Endodermal cell (in vitro differentiated cells): ENCODE results near the gene DCPS. TPM values are rescaled to one million over a fixed set of nuclear protein-coding genes. Genes with fewer than 3 reads are reported as not detected.

Source experiments
- DNase-seq: peaks from one replicate; pipeline ENCODE4 v3.0.0-alpha.2; 2017
- H3K27ac ChIP-seq: 2 replicates; pipeline ENCODE4 v1.5.1; 2013; ENCODE audit warnings: mild to moderate bottlenecking, low read depth, low read length, moderate library complexity
- H3K27me3 ChIP-seq: 2 replicates; pipeline ENCODE4 v1.6.1; 2013; ENCODE audit warnings: mild to moderate bottlenecking, low read length, moderate library complexity; ENCODE audit not compliant: insufficient read depth, control insufficient read depth, poor library complexity, severe bottlenecking
- H3K36me3 ChIP-seq: 2 replicates; pipeline ENCODE4 v1.7.0; 2013; ENCODE audit warnings: mild to moderate bottlenecking, low read length, moderate library complexity; ENCODE audit not compliant: control insufficient read depth, insufficient read depth
- H3K4me1 ChIP-seq: one replicate; pipeline ENCODE4 v1.7.0; 2013; ENCODE audit warnings: low read length; ENCODE audit not compliant: control insufficient read depth, insufficient read depth
- H3K4me3 ChIP-seq: 2 replicates; pipeline ENCODE4 v1.5.1; 2013; ENCODE audit warnings: mild to moderate bottlenecking, low read length, moderate library complexity
- H3K9ac ChIP-seq: 2 replicates; pipeline ENCODE4 v1.6.1; 2013; ENCODE audit warnings: mild to moderate bottlenecking, low read length, moderate library complexity; ENCODE audit not compliant: poor library complexity, severe bottlenecking; ENCODE audit errors: extremely low read depth
- H3K9me3 ChIP-seq: 2 replicates; pipeline ENCODE4 v1.6.1; 2013; ENCODE audit warnings: mild to moderate bottlenecking, low read length, moderate library complexity; ENCODE audit not compliant: control insufficient read depth
- H3K27ac Mint-ChIP-seq: 2 replicates; pipeline ENCODE4 v1.8.0; 2020; ENCODE audit warnings: mixed read lengths
- H3K27me3 Mint-ChIP-seq: 2 replicates; pipeline ENCODE4 v1.8.0; 2021; ENCODE audit warnings: mild to moderate bottlenecking, mixed read lengths; ENCODE audit not compliant: insufficient read depth
- H3K36me3 Mint-ChIP-seq: 2 replicates; pipeline ENCODE4 v1.8.0; 2020; ENCODE audit warnings: low read depth, mixed read lengths
- H3K4me1 Mint-ChIP-seq: 2 replicates; pipeline ENCODE4 v1.8.0; 2020; ENCODE audit warnings: mixed read lengths
- H3K4me3 Mint-ChIP-seq: 2 replicates; pipeline ENCODE4 v1.8.0; 2020; ENCODE audit warnings: mild to moderate bottlenecking, moderate library complexity, mixed read lengths
- H3K9me3 Mint-ChIP-seq: 2 replicates; pipeline ENCODE4 v1.8.0; 2020; ENCODE audit warnings: mild to moderate bottlenecking, mixed read lengths
- CTCF ChIP-seq: fragments of 200-600 bp; sonication (generic); conservative IDR thresholded peaks from 2 replicates; pipeline ENCODE4 v1.5.0; 2021; ENCODE audit warnings: antibody characterized with exemption, mild to moderate bottlenecking
- WGBS, 2 experiments: methylation state at CpG; one replicate each; pipeline versions ENCODE4 v1.1.5 to v1.1.7; 2013; ENCODE audit warnings: missing lambda C conversion rate in 2 of 2, mixed read lengths in 1 of 2; ENCODE audit not compliant: insufficient coverage in 1 of 2, insufficient read length in 1 of 2; 5-methylcytosine and 5-hydroxymethylcytosine counted together
- total RNA-seq, 2 donors: library from RNA; stranded (reverse); fragmentation: NEBNext Ultra II Directional in 1 of 2; extraction: Animal tissue kit (Norgen Biotek cat#: 25700) in 1 of 2; gene quantifications; 2 replicates in 1 of 2; 3 replicates in 1 of 2; pipeline ENCODE4 v1.2.1, GENCODE V29; 2021

The DCPS gene
- total RNA-seq, 2 donors from 2014 or later: 19.0 to 22.6 TPM

GRCh38 chr11:126280595-126280994 is 23.3 kb upstream of the DCPS start:
- Mint-ChIP-seq H3K4me3 (no peak overlapping the region), H3K27me3 (peaks cover 1% of the 10 kb centered on the region), H3K36me3 (peaks cover 18% of the 10 kb centered on the region), H3K4me1 (peaks cover 10% of the 10 kb centered on the region), H3K27ac (no peak overlapping the region), H3K9me3 (no peaks in the 10 kb centered on the region)
- TF ChIP-seq CTCF: no peak
- Histone ChIP-seq H3K4me3 (no peak overlapping the region), H3K9ac (no peak overlapping the region), H3K9me3 (no peaks in the 10 kb centered on the region), H3K36me3 (peaks cover 14% of the 10 kb centered on the region), H3K27me3 (peaks cover 4% of the 10 kb centered on the region), H3K4me1 (no peaks in the 10 kb centered on the region), H3K27ac (no peak overlapping the region)
- no peak for DNase-seq
- 94 to 97% methylated on average over 5 of the region's 5 CpGs for WGBS, 2 experiments

DNA sequence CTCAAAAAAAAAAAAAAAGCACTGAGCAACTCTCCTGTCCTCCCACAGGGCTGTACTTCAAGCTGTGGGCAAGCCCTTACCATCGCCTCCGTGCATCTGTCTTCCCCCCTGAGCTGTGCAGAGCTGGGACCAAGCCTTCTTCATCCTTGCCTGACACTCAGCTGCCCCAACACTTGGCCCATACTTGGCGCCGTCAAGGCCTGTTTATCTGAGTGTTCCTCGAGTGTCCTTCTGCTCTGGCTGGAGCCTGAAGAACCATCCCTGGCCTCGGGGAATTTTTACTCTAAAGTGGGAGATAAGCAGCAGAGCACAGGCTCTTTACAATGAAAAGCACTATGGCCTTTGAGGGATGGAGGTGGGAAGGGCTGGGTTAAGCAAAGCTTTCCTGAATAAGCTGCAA is 22.6 kb upstream of the DCPS start:
- no peak for TF ChIP-seq CTCF
- DNase-seq: no peak
- Mint-ChIP-seq H3K9me3 (no peaks in the 10 kb centered on the region), H3K4me1 (peaks cover 10% of the 10 kb centered on the region), H3K27ac (no peak overlapping the region), H3K27me3 (peaks cover 1% of the 10 kb centered on the region), H3K36me3 (peaks cover 13% of the 10 kb centered on the region), H3K4me3 (no peak overlapping the region)
- H3K4me1 ChIP-seq: no peaks in the 10 kb centered on the region
- H3K36me3 ChIP-seq: peaks cover 7% of the 10 kb centered on the region
- H3K27ac ChIP-seq: no peak overlapping the region
- no peaks in the 10 kb centered on the region for H3K9me3 ChIP-seq
- H3K27me3 ChIP-seq: peaks cover 4% of the 10 kb centered on the region
- WGBS, 2 experiments: 89 to 93% methylated on average over 3 to 6 of the region's 6 CpGs
- H3K9ac ChIP-seq: no peak overlapping the region
- H3K4me3 ChIP-seq: no peak overlapping the region

DNA sequence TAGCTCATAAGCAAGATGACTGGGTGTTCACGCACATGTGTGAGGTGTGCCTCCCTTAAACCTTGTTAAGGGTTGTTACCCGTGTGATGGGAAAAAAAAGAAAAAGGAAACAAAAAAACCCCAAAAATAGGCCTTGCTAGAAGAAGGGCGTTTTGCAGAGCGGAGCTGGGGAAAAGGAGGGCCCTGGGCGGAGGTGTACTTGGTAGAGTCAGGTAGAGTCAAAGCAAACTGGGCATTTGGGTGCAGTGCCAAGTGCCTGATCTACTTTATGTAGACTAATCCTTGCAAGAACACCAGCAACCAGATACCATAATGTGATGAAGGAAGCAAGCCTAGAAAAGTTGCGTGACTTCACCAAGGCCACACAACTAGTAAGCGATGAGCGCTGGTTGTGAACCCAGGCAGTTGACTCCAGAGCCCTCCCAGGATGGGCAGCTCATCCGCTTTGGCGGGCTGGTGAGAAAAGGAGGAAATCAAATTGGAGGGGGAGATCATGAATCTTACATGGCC is 22.1 kb upstream of the DCPS start:
- peaks cover 1% of the 10 kb centered on the region for H3K27me3 Mint-ChIP-seq
- Histone ChIP-seq H3K9ac (no peak overlapping the region), H3K27me3 (peaks cover 4% of the 10 kb centered on the region), H3K9me3 (no peaks in the 10 kb centered on the region), H3K36me3 (peaks cover 6% of the 10 kb centered on the region), H3K27ac (no peak overlapping the region), H3K4me3 (no peak overlapping the region), H3K4me1 (no peaks in the 10 kb centered on the region)
- DNase-seq: no peak
- no peak for TF ChIP-seq CTCF
- H3K4me1 Mint-ChIP-seq: peaks cover 10% of the 10 kb centered on the region
- peaks cover 13% of the 10 kb centered on the region for H3K36me3 Mint-ChIP-seq
- H3K9me3 Mint-ChIP-seq: no peaks in the 10 kb centered on the region
- 95 to 97% methylated on average over 8 to 10 of the region's 10 CpGs for WGBS, 2 experiments
- H3K4me3 Mint-ChIP-seq: peak overlapping the region; percentile 78
- H3K27ac Mint-ChIP-seq: no peak overlapping the region
